ENCODE measurements around the gene IL16.

The IL16 gene

GRCh38 chr15:81257435-81257834, 60.8 kb downstream of the IL16 start:
- no peak overlapping the region for H2AFZ ChIP-seq
- H3K4me2 ChIP-seq (ENCODE audit: low read length): no peak overlapping the region
- H3K36me3 ChIP-seq (ENCODE audit: control insufficient read depth, insufficient read depth, low read length): no peaks in the 10 kb centered on the region
- no peak overlapping the region for H3K4me3 ChIP-seq (ENCODE audit: low read depth, low read length)
- H3K9me3 ChIP-seq (ENCODE audit: control insufficient read depth, low read length): no peaks in the 10 kb centered on the region
- no peaks in the 10 kb centered on the region for H3K79me2 ChIP-seq
- H3K9ac ChIP-seq: no peak overlapping the region
- no peaks in the 10 kb centered on the region for H3K27me3 ChIP-seq (ENCODE audit: control insufficient read depth, insufficient read depth, low read length)
- no peaks in the 10 kb centered on the region for H3K4me1 ChIP-seq
- TF ChIP-seq CTCF (IDR thresholded peaks at IDR 0.05): no peak
- no peak overlapping the region for H3K27ac ChIP-seq

- Histone ChIP-seq H3K4me2 (ENCODE audit: low read length) (no peak overlapping the region), H3K9me3 (ENCODE audit: control insufficient read depth, low read length) (no peaks in the 10 kb centered on the region), H3K27ac (no peak overlapping the region), H3K36me3 (ENCODE audit: control insufficient read depth, insufficient read depth, low read length) (no peaks in the 10 kb centered on the region), H2AFZ (no peak overlapping the region), H3K4me3 (ENCODE audit: low read depth, low read length) (no peak overlapping the region), H3K9ac (no peak overlapping the region), H3K79me2 (no peaks in the 10 kb centered on the region), H3K27me3 (ENCODE audit: control insufficient read depth, insufficient read depth, low read length) (no peaks in the 10 kb centered on the region), H3K4me1 (no peaks in the 10 kb centered on the region)
- no peak for TF ChIP-seq CTCF (IDR thresholded peaks at IDR 0.05)
Observed at GRCh38 chr15:81258455-81258854, 61.8 kb downstream of the IL16 start.

- H3K27ac ChIP-seq: no peak overlapping the region
- TF ChIP-seq CTCF (IDR thresholded peaks at IDR 0.05): no peak
- H2AFZ ChIP-seq: no peak overlapping the region
- no peaks in the 10 kb centered on the region for H3K27me3 ChIP-seq (ENCODE audit: control insufficient read depth, insufficient read depth, low read length)
- H3K36me3 ChIP-seq (ENCODE audit: control insufficient read depth, insufficient read depth, low read length): no peaks in the 10 kb centered on the region
- H3K79me2 ChIP-seq: no peaks in the 10 kb centered on the region
- H3K4me1 ChIP-seq: no peaks in the 10 kb centered on the region
- no peak overlapping the region for H3K4me2 ChIP-seq (ENCODE audit: low read length)
- H3K9ac ChIP-seq: no peak overlapping the region
- H3K9me3 ChIP-seq (ENCODE audit: control insufficient read depth, low read length): no peaks in the 10 kb centered on the region
- H3K4me3 ChIP-seq (ENCODE audit: low read depth, low read length): no peak overlapping the region
Observed at GRCh38 chr15:81259760-81260298, 63.1 kb downstream of the IL16 start.

- no peaks in the 10 kb centered on the region for H3K27me3 ChIP-seq (ENCODE audit: control insufficient read depth, insufficient read depth, low read length)
- no peak overlapping the region for H3K4me3 ChIP-seq (ENCODE audit: low read depth, low read length)
- no peak overlapping the region for H2AFZ ChIP-seq
- no peak overlapping the region for H3K9ac ChIP-seq
- no peak overlapping the region for H3K27ac ChIP-seq
- no peak overlapping the region for H3K4me2 ChIP-seq (ENCODE audit: low read length)
- no peaks in the 10 kb centered on the region for H3K36me3 ChIP-seq (ENCODE audit: control insufficient read depth, insufficient read depth, low read length)
- no peak for TF ChIP-seq CTCF (IDR thresholded peaks at IDR 0.05)
- no peaks in the 10 kb centered on the region for H3K4me1 ChIP-seq
- H3K9me3 ChIP-seq (ENCODE audit: control insufficient read depth, low read length): no peaks in the 10 kb centered on the region
- H3K79me2 ChIP-seq: no peaks in the 10 kb centered on the region
Observed at GRCh38 chr15:81261172-81261811, 64.6 kb downstream of the IL16 start.

GRCh38 chr15:81263477-81263876, 66.8 kb downstream of the IL16 start:
- Histone ChIP-seq H2AFZ (no peak overlapping the region), H3K4me1 (no peaks in the 10 kb centered on the region), H3K4me3 (ENCODE audit: low read depth, low read length) (no peak overlapping the region), H3K4me2 (ENCODE audit: low read length) (no peak overlapping the region), H3K27ac (no peak overlapping the region), H3K79me2 (no peaks in the 10 kb centered on the region), H3K27me3 (ENCODE audit: control insufficient read depth, insufficient read depth, low read length) (no peaks in the 10 kb centered on the region), H3K36me3 (ENCODE audit: control insufficient read depth, insufficient read depth, low read length) (no peaks in the 10 kb centered on the region), H3K9me3 (ENCODE audit: control insufficient read depth, low read length) (no peaks in the 10 kb centered on the region), H3K9ac (no peak overlapping the region)
- no peak for TF ChIP-seq CTCF (IDR thresholded peaks at IDR 0.05)
